ENCODE measurements around the gene RBMS3.

- no peak for TF ChIP-seq POLR2A (IDR thresholded peaks at IDR 0.05)
- TF ChIP-seq, protein P1, sequence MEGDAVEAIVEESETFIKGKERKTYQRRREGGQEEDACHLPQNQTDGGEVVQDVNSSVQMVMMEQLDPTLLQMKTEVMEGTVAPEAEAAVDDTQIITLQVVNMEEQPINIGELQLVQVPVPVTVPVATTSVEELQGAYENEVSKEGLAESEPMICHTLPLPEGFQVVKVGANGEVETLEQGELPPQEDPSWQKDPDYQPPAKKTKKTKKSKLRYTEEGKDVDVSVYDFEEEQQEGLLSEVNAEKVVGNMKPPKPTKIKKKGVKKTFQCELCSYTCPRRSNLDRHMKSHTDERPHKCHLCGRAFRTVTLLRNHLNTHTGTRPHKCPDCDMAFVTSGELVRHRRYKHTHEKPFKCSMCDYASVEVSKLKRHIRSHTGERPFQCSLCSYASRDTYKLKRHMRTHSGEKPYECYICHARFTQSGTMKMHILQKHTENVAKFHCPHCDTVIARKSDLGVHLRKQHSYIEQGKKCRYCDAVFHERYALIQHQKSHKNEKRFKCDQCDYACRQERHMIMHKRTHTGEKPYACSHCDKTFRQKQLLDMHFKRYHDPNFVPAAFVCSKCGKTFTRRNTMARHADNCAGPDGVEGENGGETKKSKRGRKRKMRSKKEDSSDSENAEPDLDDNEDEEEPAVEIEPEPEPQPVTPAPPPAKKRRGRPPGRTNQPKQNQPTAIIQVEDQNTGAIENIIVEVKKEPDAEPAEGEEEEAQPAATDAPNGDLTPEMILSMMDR (IDR thresholded peaks at IDR 0.05) = no peak
Observed at GRCh38 chr3:29751647-29752314, 470.9 kb downstream of the RBMS3 start.
